SK-N-SH treated with all-trans-retinoic acid at 6 μM for 48 hours (cell line): ENCODE measurements around the gene CYP1A1.

ENCODE experiments used
- ATAC-seq: fragments of 200-7000 bp; cut with Tn5 transposase; 3 replicates; pipeline ENCODE4 v1.9.1; 2020; ENCODE audit warnings: mild to moderate bottlenecking, moderate library complexity
- ARNTL ChIP-seq: fragments of 450-650 bp; formaldehyde crosslinking; IDR thresholded peaks from 2 replicates; pipeline ENCODE4 v1.5.0; 2020; ENCODE audit warnings: low read depth, mild to moderate bottlenecking, moderate library complexity, borderline replicate concordance
- BACH2 ChIP-seq: fragments of 250-450 bp; sonication (Bioruptor Pico); IDR thresholded peaks from 2 replicates; pipeline ENCODE4 v1.9.0; 2021; ENCODE audit warnings: mild to moderate bottlenecking, borderline replicate concordance
- CSDC2 ChIP-seq: fragments of 250-450 bp; sonication (Bioruptor Pico); IDR thresholded peaks from 2 replicates; pipeline ENCODE4 v1.5.0; 2020; ENCODE audit warnings: mild to moderate bottlenecking, moderate library complexity
- ESRRG ChIP-seq: fragments of 250-450 bp; sonication (Bioruptor Pico); IDR thresholded peaks from 2 replicates; pipeline ENCODE4 v1.6.1; 2021; ENCODE audit warnings: mild to moderate bottlenecking
- GLIS3 ChIP-seq: fragments of 250-450 bp; sonication (Bioruptor Pico); IDR thresholded peaks from 2 replicates; pipeline ENCODE4 v1.5.0; 2020; ENCODE audit warnings: mild to moderate bottlenecking, moderate library complexity
- OSR1 ChIP-seq: fragments of 250-450 bp; sonication (Bioruptor Pico); IDR thresholded peaks from 2 replicates; pipeline ENCODE4 v1.8.0; 2022; ENCODE audit warnings: moderate library complexity, mild to moderate bottlenecking, inconsistent platforms
- PATZ1 ChIP-seq: fragments of 250-450 bp; sonication (Bioruptor Pico); IDR thresholded peaks from 2 replicates; pipeline ENCODE4 v1.8.0; 2020; ENCODE audit warnings: mild to moderate bottlenecking, moderate library complexity, borderline replicate concordance
- PPARA ChIP-seq: fragments of 250-450 bp; sonication (Bioruptor Pico); IDR thresholded peaks from 2 replicates; pipeline ENCODE4 v1.5.0; 2020; ENCODE audit warnings: mild to moderate bottlenecking, borderline replicate concordance
- RARB ChIP-seq: fragments of 250-450 bp; sonication (Bioruptor Pico); IDR thresholded peaks from 2 replicates; pipeline ENCODE4 v1.8.0; 2021; ENCODE audit warnings: mild to moderate bottlenecking, moderate library complexity
- SNAI2 ChIP-seq: fragments of 250-450 bp; sonication (Bioruptor Pico); IDR thresholded peaks from 2 replicates; pipeline ENCODE4 v1.5.0; 2020; ENCODE audit warnings: mild to moderate bottlenecking, moderate library complexity
- TCF4 ChIP-seq: fragments of 250-450 bp; sonication (Bioruptor Pico); IDR thresholded peaks from 2 replicates; pipeline ENCODE4 v1.8.0; 2021; ENCODE audit warnings: mild to moderate bottlenecking, moderate library complexity, borderline replicate concordance
- TOX ChIP-seq: fragments of 250-450 bp; sonication (Bioruptor Pico); IDR thresholded peaks from 2 replicates; pipeline ENCODE4 v1.8.0; 2021; ENCODE audit warnings: mild to moderate bottlenecking, moderate library complexity, borderline replicate concordance
- ZC3H10 ChIP-seq: fragments of 250-450 bp; sonication (Bioruptor Pico); IDR thresholded peaks from 2 replicates; pipeline ENCODE4 v1.5.1; 2021; ENCODE audit warnings: mild to moderate bottlenecking, moderate library complexity
- ZFP3 ChIP-seq: fragments of 250-450 bp; sonication (Bioruptor Pico); IDR thresholded peaks from 2 replicates; pipeline ENCODE4 v1.5.0; 2020; ENCODE audit warnings: mild to moderate bottlenecking, moderate library complexity
- ZFP30 ChIP-seq: fragments of 450-650 bp; formaldehyde crosslinking; IDR thresholded peaks from 2 replicates; pipeline ENCODE4 v1.5.0; 2022; ENCODE audit warnings: mild to moderate bottlenecking, moderate library complexity
- ZNF565 ChIP-seq: fragments of 450-650 bp; formaldehyde crosslinking; conservative IDR thresholded peaks from 2 replicates; pipeline ENCODE4 v1.5.0; 2020; ENCODE audit warnings: low read depth, mild to moderate bottlenecking, moderate library complexity
- ZNF70 ChIP-seq: fragments of 450-650 bp; formaldehyde crosslinking; IDR thresholded peaks from 2 replicates; pipeline ENCODE4 v1.5.0; 2020; ENCODE audit warnings: mild to moderate bottlenecking, moderate library complexity
- ZNF8 ChIP-seq: fragments of 450-650 bp; formaldehyde crosslinking; IDR thresholded peaks from 2 replicates; pipeline ENCODE4 v1.5.0; 2020; ENCODE audit warnings: mild to moderate bottlenecking, moderate library complexity
- TF ChIP-seq, protein P1 (sequence below): fragments of 250-450 bp; sonication (Bioruptor Pico); IDR thresholded peaks from 2 replicates; pipeline ENCODE4 v1.8.0; 2021; ENCODE audit warnings: low read depth, mild to moderate bottlenecking, moderate library complexity, borderline replicate concordance
- TF ChIP-seq, protein P2 (sequence below): fragments of 250-450 bp; sonication (Bioruptor Pico); IDR thresholded peaks from 2 replicates; pipeline ENCODE4 v1.5.0; 2020; ENCODE audit warnings: mild to moderate bottlenecking, moderate library complexity
- TF ChIP-seq, protein P3 (sequence below): fragments of 250-450 bp; sonication (Bioruptor Pico); IDR thresholded peaks from 2 replicates; pipeline ENCODE4 v1.5.1; 2020; ENCODE audit warnings: low read depth, mild to moderate bottlenecking, moderate library complexity

Gene CYP1A1

GRCh38 chr15:74724570-74725224 lies 631 bp downstream of the CYP1A1 start:
- TF ChIP-seq RARB: no peak
- TF ChIP-seq, protein P1, sequence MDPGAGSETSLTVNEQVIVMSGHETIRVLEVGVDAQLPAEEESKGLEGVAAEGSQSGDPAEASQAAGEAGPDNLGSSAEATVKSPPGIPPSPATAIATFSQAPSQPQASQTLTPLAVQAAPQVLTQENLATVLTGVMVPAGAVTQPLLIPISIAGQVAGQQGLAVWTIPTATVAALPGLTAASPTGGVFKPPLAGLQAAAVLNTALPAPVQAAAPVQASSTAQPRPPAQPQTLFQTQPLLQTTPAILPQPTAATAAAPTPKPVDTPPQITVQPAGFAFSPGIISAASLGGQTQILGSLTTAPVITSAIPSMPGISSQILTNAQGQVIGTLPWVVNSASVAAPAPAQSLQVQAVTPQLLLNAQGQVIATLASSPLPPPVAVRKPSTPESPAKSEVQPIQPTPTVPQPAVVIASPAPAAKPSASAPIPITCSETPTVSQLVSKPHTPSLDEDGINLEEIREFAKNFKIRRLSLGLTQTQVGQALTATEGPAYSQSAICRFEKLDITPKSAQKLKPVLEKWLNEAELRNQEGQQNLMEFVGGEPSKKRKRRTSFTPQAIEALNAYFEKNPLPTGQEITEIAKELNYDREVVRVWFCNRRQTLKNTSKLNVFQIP (CRISPR knock-in tag): no peak
- no peak for TF ChIP-seq ZFP3 (CRISPR knock-in tag)
- no peak for TF ChIP-seq ZFP30 (CRISPR knock-in tag)
- TF ChIP-seq TOX: no peak
- TF ChIP-seq, protein P2, sequence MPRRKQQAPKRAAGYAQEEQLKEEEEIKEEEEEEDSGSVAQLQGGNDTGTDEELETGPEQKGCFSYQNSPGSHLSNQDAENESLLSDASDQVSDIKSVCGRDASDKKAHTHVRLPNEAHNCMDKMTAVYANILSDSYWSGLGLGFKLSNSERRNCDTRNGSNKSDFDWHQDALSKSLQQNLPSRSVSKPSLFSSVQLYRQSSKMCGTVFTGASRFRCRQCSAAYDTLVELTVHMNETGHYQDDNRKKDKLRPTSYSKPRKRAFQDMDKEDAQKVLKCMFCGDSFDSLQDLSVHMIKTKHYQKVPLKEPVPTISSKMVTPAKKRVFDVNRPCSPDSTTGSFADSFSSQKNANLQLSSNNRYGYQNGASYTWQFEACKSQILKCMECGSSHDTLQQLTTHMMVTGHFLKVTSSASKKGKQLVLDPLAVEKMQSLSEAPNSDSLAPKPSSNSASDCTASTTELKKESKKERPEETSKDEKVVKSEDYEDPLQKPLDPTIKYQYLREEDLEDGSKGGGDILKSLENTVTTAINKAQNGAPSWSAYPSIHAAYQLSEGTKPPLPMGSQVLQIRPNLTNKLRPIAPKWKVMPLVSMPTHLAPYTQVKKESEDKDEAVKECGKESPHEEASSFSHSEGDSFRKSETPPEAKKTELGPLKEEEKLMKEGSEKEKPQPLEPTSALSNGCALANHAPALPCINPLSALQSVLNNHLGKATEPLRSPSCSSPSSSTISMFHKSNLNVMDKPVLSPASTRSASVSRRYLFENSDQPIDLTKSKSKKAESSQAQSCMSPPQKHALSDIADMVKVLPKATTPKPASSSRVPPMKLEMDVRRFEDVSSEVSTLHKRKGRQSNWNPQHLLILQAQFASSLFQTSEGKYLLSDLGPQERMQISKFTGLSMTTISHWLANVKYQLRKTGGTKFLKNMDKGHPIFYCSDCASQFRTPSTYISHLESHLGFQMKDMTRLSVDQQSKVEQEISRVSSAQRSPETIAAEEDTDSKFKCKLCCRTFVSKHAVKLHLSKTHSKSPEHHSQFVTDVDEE (CRISPR knock-in tag): no peak
- no peak for TF ChIP-seq PPARA (CRISPR knock-in tag)
- no peak for ATAC-seq

DNA sequence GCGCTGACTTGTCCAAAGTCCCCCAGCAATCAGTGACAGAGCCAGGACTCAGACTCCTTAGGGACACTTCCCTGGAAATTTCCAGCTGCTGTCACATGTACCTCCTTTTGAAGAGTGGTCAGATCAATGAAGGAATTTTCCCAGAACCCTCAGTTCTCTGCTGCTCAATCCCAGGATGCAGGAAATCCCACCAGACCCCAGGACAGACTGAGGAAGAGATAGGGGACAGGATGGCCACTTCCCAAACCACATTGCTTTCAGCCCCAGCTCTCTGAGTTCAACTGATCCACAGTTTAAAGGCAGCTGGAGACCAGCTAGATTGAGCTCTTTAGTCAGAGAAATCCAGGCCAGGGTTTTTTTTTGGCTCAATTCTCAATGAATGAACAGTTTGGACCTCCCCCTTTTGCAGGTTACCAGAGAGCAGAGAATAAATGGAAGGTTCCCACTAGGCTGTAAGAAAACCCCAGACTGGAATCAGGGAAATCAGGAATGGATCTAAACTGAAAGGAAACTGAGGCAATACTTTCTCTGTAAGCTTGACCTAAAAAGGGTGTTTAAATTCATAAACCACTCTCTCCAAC lies 1.5 kb downstream of the CYP1A1 start:
- TF ChIP-seq BACH2 (CRISPR knock-in tag) (no peak), ZNF70 (CRISPR knock-in tag) (peak; percentile 7; the same call in 1 of the 2 replicates)
- ATAC-seq: peak; percentile 78

- TF ChIP-seq RARB (no peak), ZFP3 (CRISPR knock-in tag) (no peak), PATZ1 (CRISPR knock-in tag) (no peak), TCF4 (CRISPR knock-in tag) (no peak), ZNF565 (CRISPR knock-in tag) (no peak), ZFP30 (CRISPR knock-in tag) (no peak), ZC3H10 (CRISPR knock-in tag) (no peak), ARNTL (CRISPR knock-in tag) (no peak), ZNF8 (CRISPR knock-in tag) (no peak), ESRRG (CRISPR knock-in tag) (no peak), BACH2 (CRISPR knock-in tag) (no peak), GLIS3 (no peak), OSR1 (no peak), PPARA (CRISPR knock-in tag) (no peak), SNAI2 (no peak), ZNF70 (CRISPR knock-in tag) (no peak), CSDC2 (CRISPR knock-in tag) (no peak)
- TF ChIP-seq, protein P3, sequence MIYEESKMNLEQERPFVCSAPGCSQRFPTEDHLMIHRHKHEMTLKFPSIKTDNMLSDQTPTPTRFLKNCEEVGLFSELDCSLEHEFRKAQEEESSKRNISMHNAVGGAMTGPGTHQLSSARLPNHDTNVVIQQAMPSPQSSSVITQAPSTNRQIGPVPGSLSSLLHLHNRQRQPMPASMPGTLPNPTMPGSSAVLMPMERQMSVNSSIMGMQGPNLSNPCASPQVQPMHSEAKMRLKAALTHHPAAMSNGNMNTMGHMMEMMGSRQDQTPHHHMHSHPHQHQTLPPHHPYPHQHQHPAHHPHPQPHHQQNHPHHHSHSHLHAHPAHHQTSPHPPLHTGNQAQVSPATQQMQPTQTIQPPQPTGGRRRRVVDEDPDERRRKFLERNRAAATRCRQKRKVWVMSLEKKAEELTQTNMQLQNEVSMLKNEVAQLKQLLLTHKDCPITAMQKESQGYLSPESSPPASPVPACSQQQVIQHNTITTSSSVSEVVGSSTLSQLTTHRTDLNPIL (CRISPR knock-in tag): no peak
- TF ChIP-seq, protein P1 (CRISPR knock-in tag): no peak
- TF ChIP-seq, all 23 proteins: peak for 0
- ATAC-seq: no peak
Observed at GRCh38 chr15:74723187-74723586, 2.1 kb downstream of the CYP1A1 start.
